HCT116 (cell line): ENCODE results near the gene VAMP8. TPM values are rescaled to one million over a fixed set of nuclear protein-coding genes. Genes with fewer than 3 reads are reported as not detected.

ENCODE experiments used
- ATAC-seq: fragments of 200-7000 bp; cut with Tn5 transposase; 2 replicates; pipeline ENCODE4 v1.9.1; 2020; ENCODE audit warnings: mild to moderate bottlenecking, moderate library complexity
- BruUV-seq: library from RNA; stranded (reverse); fragments of 400-500 nt; replicated peaks from 2 replicates; lab custom pipeline; 2021; lab: Mats Ljungman, UMichigan
- CTCF ChIA-PET: fragments of 300-600 bp; sonication (Branson Sonifier 250); formaldehyde crosslinking; loops from one replicate; lab custom pipeline; 2021; ENCODE audit warnings: antibody characterized with exemption; lab: Charles Lee
- POLR2A ChIA-PET: fragments of 300-600, 350-600 bp; sonication (Branson Sonifier 250); formaldehyde crosslinking; loops from one replicate; lab custom pipeline; 2021; ENCODE audit warnings: antibody characterized with exemption; lab: Charles Lee
- RAD21 ChIA-PET, 2 experiments: fragments of 300-600 bp; sonication (Branson Sonifier 250); formaldehyde crosslinking; loops; one replicate each; lab custom pipeline; 2023; ENCODE audit warnings: low total read pairs in 2 of 2; ENCODE audit not compliant: uncharacterized antibody in 2 of 2, unreplicated experiment in 2 of 2, low non-redundant PET in 1 of 2; lab: Charles Lee
- DNase-seq: peaks from one replicate; pipeline ENCODE4 v3.0.0-alpha.2; 2010; ENCODE audit warnings: low read depth, low spot score
- H2AFZ ChIP-seq: fragments of 200-600 bp; shearing (Covaris generic), sonication (generic); 2 replicates; pipeline ENCODE4 v1.6.1; 2017; ENCODE audit warnings: low read depth, mixed run types, mixed read lengths, antibody characterized with exemption, low read length; ENCODE audit not compliant: poor library complexity, severe bottlenecking
- H3K27ac ChIP-seq: 2 replicates; pipeline ENCODE4 v1.5.1; 2012; ENCODE audit warnings: low read depth, low read length
- H3K27me3 ChIP-seq: fragments of 200-600 bp; sonication (generic); 2 replicates; pipeline ENCODE4 v1.6.1; 2016; ENCODE audit warnings: mixed run types, low read length, mixed read lengths; ENCODE audit not compliant: insufficient read depth
- H3K36me3 ChIP-seq, 2 experiments: fragments of 200-500 bp in 1 of 2; fragments of 200-600 bp in 1 of 2; sonication (Bioruptor generic) in 1 of 2; sonication (generic) in 1 of 2; 2 replicates each; pipeline versions ENCODE4 v1.5.1 to v1.6.1; 2014 to 2016; ENCODE audit warnings: low read length in 2 of 2, inconsistent platforms in 1 of 2, mixed read lengths in 1 of 2, mixed run types in 1 of 2; ENCODE audit not compliant: insufficient read depth in 2 of 2, control insufficient read depth in 1 of 2
- H3K4me1 ChIP-seq, 2 experiments: fragments of 200-600 bp in 1 of 2; sonication (generic) in 1 of 2; 2 replicates each; pipeline versions ENCODE4 v1.5.1 to v1.6.1; 2012 to 2017; ENCODE audit warnings: low read length in 2 of 2, inconsistent platforms in 1 of 2, mild to moderate bottlenecking in 1 of 2, mixed read lengths in 1 of 2, mixed run types in 1 of 2, moderate library complexity in 1 of 2; ENCODE audit not compliant: insufficient read depth in 2 of 2, control insufficient read depth in 1 of 2
- H3K4me2 ChIP-seq: fragments of 200-600 bp; sonication (generic); 2 replicates; pipeline ENCODE4 v1.6.1; 2017; ENCODE audit warnings: mixed run types, low read length, mixed read lengths
- H3K4me3 ChIP-seq, 2 experiments: fragments of 200-600 bp in 1 of 2; sonication (generic) in 1 of 2; replicated peaks in 1 of 2; 2 replicates each; pipeline ENCODE4 v1.5.1; 2011 to 2016; ENCODE audit warnings: low read length in 2 of 2, control low read depth in 1 of 2, low read depth in 1 of 2, mild to moderate bottlenecking in 1 of 2, mixed read lengths in 1 of 2, mixed run types in 1 of 2
- H3K79me2 ChIP-seq: fragments of 200-600 bp; sonication (generic); 2 replicates; pipeline ENCODE4 v1.6.1; 2017; ENCODE audit warnings: mild to moderate bottlenecking, mixed run types, low read length, moderate library complexity, mixed read lengths; ENCODE audit not compliant: insufficient read depth
- H3K9ac ChIP-seq: fragments of 200-600 bp; sonication (generic); 2 replicates; pipeline ENCODE4 v1.6.1; 2016; ENCODE audit warnings: low read length, mixed read lengths
- H3K9me2 ChIP-seq: fragments of 200-600 bp; sonication (generic), shearing (Covaris generic); 2 replicates; pipeline ENCODE4 v1.6.1; 2017; ENCODE audit warnings: mixed run types, mild to moderate bottlenecking, moderate library complexity; ENCODE audit not compliant: insufficient read depth
- H3K9me3 ChIP-seq, 2 experiments: fragments of 200-500 bp in 1 of 2; fragments of 200-600 bp in 1 of 2; sonication (Bioruptor generic) in 1 of 2; sonication (generic) in 1 of 2; 2 replicates each; pipeline ENCODE4 v1.6.1; 2014 to 2017; ENCODE audit warnings: low read length in 2 of 2, mixed read lengths in 2 of 2, inconsistent platforms in 1 of 2, low read depth in 1 of 2, mild to moderate bottlenecking in 1 of 2, mixed run types in 1 of 2, moderate library complexity in 1 of 2; ENCODE audit not compliant: control insufficient read depth in 1 of 2, insufficient read depth in 1 of 2
- H4K20me1 ChIP-seq: fragments of 200-600 bp; sonication (generic), shearing (Covaris generic); 2 replicates; pipeline ENCODE4 v1.6.1; 2017; ENCODE audit warnings: mixed run types, mild to moderate bottlenecking, moderate library complexity; ENCODE audit not compliant: insufficient read depth
- EZH2phosphoT487 ChIP-seq: fragments of 200-600 bp; IDR thresholded peaks from 2 replicates; pipeline ENCODE4 v1.6.1; 2018; ENCODE audit warnings: antibody characterized with exemption, borderline replicate concordance
- FOSL1 ChIP-seq: IDR thresholded peaks from 2 replicates; pipeline ENCODE4 v1.6.1; 2012; ENCODE audit warnings: low read depth
- POLR2A ChIP-seq: IDR thresholded peaks from 2 replicates; pipeline ENCODE4 v1.7.0; 2011; ENCODE audit warnings: borderline replicate concordance; ENCODE audit not compliant: insufficient read depth, insufficient read length; ENCODE audit errors: extremely low read depth
- POLR2AphosphoS5 ChIP-seq: IDR thresholded peaks from 2 replicates; pipeline ENCODE4 v1.6.1; 2011; ENCODE audit warnings: mild to moderate bottlenecking, low read depth, low read length, moderate library complexity
- TCF7L2 ChIP-seq: IDR thresholded peaks from 2 replicates; pipeline ENCODE4 v1.7.0; 2011; ENCODE audit warnings: borderline replicate concordance, inconsistent platforms; ENCODE audit not compliant: insufficient read depth, insufficient read length; ENCODE audit errors: extremely low read depth
- YY1 ChIP-seq: IDR thresholded peaks from 2 replicates; pipeline ENCODE4 v1.6.1; 2011; ENCODE audit warnings: low read length, low read depth, moderate library complexity, mild to moderate bottlenecking; ENCODE audit not compliant: insufficient replicate concordance; ENCODE audit errors: extremely low read depth
- ZFX ChIP-seq: fragments of 450-650 bp; IDR thresholded peaks from 2 replicates; pipeline ENCODE4 v1.6.1; 2017
- intact Hi-C: fragments of 100-400 bp; cut with micrococcal nuclease; formaldehyde crosslinking; loops from 2 replicates; pipeline ENCODE4 v1.10.0; 2022
- total RNA-seq: library from RNA; stranded (reverse); gene quantifications from one replicate; pipeline ENCODE4 v1.2.1, GENCODE V29; 2021; ENCODE audit not compliant: unreplicated experiment
- TF ChIP-seq, protein P1 (sequence below): IDR thresholded peaks from 2 replicates; pipeline ENCODE4 v1.6.1; 2012; ENCODE audit warnings: low read depth
- TF ChIP-seq, protein P2 (sequence below): IDR thresholded peaks from 2 replicates; pipeline ENCODE4 v1.6.1; 2012

The VAMP8 gene
- total RNA-seq, 1 experiment from 2014 or later = 52.6 TPM

DNA sequence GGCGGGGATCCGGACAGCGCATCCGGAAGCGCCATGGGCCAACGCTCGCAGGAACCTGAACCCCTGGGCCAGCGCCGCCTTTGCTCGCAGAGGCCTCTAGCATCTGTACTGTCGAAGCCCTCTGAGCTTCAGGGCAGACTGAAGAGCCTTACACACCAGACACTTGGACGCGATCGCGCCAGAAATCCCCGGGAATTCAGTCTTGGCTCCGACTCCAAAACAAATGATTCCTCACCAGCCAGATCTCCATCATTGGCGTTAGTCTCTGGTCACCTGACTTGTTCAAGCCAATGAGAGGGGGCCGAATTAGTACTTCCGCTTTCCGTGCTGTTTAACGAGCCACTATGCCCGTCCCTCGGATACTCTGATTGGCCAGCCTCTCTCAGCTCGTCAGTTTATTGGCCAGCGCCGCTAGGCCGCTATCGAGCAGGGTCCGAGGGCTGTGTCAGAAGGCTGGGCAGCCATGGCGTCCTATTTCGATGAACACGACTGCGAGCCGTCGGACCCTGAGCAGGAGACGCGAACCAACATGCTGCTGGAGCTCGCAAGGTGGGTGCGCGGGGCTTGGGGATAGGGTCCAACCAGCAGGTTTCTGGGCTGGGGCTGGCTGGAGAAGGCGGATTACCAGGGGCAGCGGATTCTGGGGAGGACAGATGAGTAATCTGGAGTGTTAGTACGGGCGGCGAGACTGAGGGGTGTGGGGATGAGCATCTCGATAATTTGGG lies 18.1 kb downstream of the VAMP8 start, which contains the start of gene RNF181:
Gene RNF181, plus strand, starts transcription at position 445 of the 725 bp plus-strand sequence. Its CDS starts 19 bp downstream, at position 464.
- peak within 1 kb of the TSS; percentile 90 for H3K4me2 ChIP-seq
- peak within 1 kb of the TSS; percentile 86 to 95 for H3K4me3 ChIP-seq
- CTCF ChIA-PET = no interaction called here
- peak within 1 kb of the TSS; percentile 72 for H3K27ac ChIP-seq
- ATAC-seq = peak; percentile 98
- POLR2A ChIA-PET = interaction anchor here (0.8 to 1.5 kb wide), 10 partner anchors 8 to 241 kb away, joined by 3 to 9 read pairs (median 4); partner anchors contain the start of genes C2orf68, ELMOD3, RETSAT and VAMP5
- no TSS peak for BruUV-seq
- RAD21 ChIA-PET = interaction anchor here in 1 of 2 experiments (0.6 kb wide), 2 partner anchors 147 to 487 kb away, joined by 3 read pairs; no protein-coding TSS in a partner anchor
- H3K36me3 ChIP-seq = peaks cover 4 to 5% of the 10 kb centered on the region in 2 experiments; a peak in 3 of 4 replicates
- no peaks in the 10 kb centered on the region for H3K27me3 ChIP-seq
- peaks cover 18% of the 10 kb centered on the region for H3K79me2 ChIP-seq
- H4K20me1 ChIP-seq = no peaks in the 10 kb centered on the region
- H3K4me1 ChIP-seq = peaks cover 8 to 28% of the 10 kb centered on the region in 2 experiments; a peak in 3 of 4 replicates
- no peak within 1 kb of the TSS for H2AFZ ChIP-seq
- H3K9me2 ChIP-seq = no peaks in the 10 kb centered on the region
- intact Hi-C loops = no loop called here
- H3K9me3 ChIP-seq = no peaks in the 10 kb centered on the region
- TF ChIP-seq TCF7L2 (peak; percentile 5), YY1 (peak; percentile 88), POLR2AphosphoS5 (peak; percentile 87), FOSL1 (no peak), ZFX (peak; percentile 34; the same call in 1 of the 2 replicates), EZH2phosphoT487 (no peak), POLR2A (peak; percentile 81)
- TF ChIP-seq, all 23 proteins: peak for 5
- H3K9ac ChIP-seq = peak within 1 kb of the TSS; percentile 82
- peak; percentile 96 for DNase-seq

DNA sequence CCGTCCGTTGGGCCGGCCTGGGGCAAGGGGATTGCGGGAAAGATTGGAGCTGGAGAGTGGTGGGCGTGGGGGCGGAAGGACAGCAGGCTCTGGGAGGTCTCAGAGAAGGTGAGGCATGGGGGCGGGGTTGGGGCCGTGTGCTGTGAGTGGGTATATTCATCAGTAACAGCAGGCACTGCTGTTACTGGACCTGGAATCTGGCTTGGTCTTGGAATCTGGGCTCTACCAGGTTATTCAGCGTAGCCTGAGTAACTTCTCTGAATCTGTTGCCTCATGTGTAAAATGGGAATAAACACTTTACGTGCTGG lies 18.6 kb downstream of the VAMP8 start:
- Histone ChIP-seq H3K9ac (peak overlapping the region; percentile 82), H3K4me1 (peaks cover 8 to 28% of the 10 kb centered on the region in 2 experiments; a peak in 3 of 4 replicates), H3K36me3 (peaks cover 4 to 5% of the 10 kb centered on the region in 2 experiments; a peak in 3 of 4 replicates), H2AFZ (no peak overlapping the region), H3K27me3 (no peaks in the 10 kb centered on the region), H3K4me2 (peak overlapping the region; percentile 90), H4K20me1 (no peaks in the 10 kb centered on the region), H3K9me2 (no peaks in the 10 kb centered on the region), H3K4me3 (peak overlapping the region; percentile 86 to 95), H3K27ac (peak overlapping the region; percentile 72), H3K9me3 (no peaks in the 10 kb centered on the region), H3K79me2 (peaks cover 18% of the 10 kb centered on the region)
- CTCF ChIA-PET = no interaction called here
- RAD21 ChIA-PET = no interaction called here
- intact Hi-C loops = no loop called here
- ATAC-seq = peak; percentile 35
- BruUV-seq = no TSS peak
- TF ChIP-seq ZFX = no peak
- TF ChIP-seq, protein P1, sequence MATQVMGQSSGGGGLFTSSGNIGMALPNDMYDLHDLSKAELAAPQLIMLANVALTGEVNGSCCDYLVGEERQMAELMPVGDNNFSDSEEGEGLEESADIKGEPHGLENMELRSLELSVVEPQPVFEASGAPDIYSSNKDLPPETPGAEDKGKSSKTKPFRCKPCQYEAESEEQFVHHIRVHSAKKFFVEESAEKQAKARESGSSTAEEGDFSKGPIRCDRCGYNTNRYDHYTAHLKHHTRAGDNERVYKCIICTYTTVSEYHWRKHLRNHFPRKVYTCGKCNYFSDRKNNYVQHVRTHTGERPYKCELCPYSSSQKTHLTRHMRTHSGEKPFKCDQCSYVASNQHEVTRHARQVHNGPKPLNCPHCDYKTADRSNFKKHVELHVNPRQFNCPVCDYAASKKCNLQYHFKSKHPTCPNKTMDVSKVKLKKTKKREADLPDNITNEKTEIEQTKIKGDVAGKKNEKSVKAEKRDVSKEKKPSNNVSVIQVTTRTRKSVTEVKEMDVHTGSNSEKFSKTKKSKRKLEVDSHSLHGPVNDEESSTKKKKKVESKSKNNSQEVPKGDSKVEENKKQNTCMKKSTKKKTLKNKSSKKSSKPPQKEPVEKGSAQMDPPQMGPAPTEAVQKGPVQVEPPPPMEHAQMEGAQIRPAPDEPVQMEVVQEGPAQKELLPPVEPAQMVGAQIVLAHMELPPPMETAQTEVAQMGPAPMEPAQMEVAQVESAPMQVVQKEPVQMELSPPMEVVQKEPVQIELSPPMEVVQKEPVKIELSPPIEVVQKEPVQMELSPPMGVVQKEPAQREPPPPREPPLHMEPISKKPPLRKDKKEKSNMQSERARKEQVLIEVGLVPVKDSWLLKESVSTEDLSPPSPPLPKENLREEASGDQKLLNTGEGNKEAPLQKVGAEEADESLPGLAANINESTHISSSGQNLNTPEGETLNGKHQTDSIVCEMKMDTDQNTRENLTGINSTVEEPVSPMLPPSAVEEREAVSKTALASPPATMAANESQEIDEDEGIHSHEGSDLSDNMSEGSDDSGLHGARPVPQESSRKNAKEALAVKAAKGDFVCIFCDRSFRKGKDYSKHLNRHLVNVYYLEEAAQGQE = no peak
- TF ChIP-seq, protein P2, sequence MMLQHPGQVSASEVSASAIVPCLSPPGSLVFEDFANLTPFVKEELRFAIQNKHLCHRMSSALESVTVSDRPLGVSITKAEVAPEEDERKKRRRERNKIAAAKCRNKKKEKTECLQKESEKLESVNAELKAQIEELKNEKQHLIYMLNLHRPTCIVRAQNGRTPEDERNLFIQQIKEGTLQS = no peak
- TF ChIP-seq FOSL1 = no peak
- POLR2A ChIA-PET = interaction anchor here (1.0 to 1.5 kb wide), 9 partner anchors 8 to 241 kb away, joined by 3 to 9 read pairs (median 3); partner anchors contain the start of genes C2orf68, ELMOD3, RETSAT and VAMP5
- DNase-seq = no peak
